HG03439 (cell line): ENCODE results near the gene PPP3CB.
A peak's percentile ranks its signal among the peaks of the same experiment; 100 is the strongest.

ENCODE experiments used
- ATAC-seq: cut with Tn5 transposase; IDR thresholded peaks from one replicate; pipeline ENCODE4 v1.9.1; 2021; ENCODE audit warnings: mild to moderate bottlenecking, moderate library complexity; ENCODE audit not compliant: unreplicated experiment

The PPP3CB gene

DNA sequence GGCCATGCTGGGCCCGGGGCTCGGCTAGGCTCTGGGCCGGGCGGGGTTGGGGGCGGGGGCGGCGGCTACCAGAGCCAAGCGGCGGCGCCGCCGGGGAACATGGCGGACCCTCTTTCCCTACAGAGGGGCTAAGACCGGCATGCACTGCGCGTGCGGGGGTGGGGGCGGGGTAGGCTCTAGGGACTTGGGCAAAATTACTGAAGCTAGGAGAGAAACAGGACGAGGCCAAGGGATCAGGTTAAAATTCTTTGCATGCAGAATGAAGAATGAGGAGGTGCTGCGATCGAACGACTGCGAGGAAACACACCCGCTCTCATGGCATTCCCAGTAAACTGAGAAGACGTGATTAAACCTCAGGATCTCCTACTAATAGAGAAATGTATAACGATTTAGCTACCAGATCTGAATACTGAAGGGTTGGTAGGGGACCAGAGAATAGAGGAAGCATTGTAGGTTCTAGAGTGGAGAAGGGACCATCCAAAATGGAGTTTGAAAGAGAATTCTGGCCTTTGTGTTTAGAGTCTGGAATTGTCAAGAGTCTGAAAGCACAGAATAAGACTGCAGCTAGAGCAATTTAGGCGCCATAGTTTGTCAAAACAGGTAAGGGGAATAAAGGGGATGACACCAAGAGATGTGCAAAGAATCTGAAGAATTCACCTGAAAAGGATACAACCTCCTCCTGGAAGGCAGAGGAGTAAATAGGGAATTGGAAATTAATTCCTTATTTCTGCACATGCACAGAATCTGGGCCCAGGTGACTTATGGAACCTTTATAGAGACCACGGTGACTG is at the start of gene PPP3CB:
Gene PPP3CB (minus strand): TSS at position 141 of the 791 bp plus-strand sequence. CDS start 135 bp downstream, at position 6.
- ATAC-seq: peak; percentile 62

DNA sequence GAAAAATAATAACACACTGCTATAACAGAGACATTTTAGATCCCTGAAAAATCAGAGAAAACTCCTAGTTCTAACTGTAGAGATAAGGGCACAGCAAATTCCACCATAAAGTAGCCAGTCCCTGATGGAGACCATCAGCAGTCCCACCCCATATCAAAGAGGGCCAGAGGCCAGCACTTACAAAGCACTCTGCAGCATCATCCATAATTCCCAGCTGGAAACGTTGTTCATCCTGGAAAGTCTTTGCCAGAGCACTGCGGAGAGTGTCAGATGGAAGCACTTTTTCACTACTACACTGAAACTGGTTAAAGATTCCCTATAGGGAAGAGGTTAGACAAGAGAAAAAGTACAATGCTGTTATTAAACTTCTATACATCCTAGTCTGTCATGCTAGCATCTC is 49.5 kb upstream of the PPP3CB start:
- no peak for ATAC-seq

GRCh38 chr10:73537709-73538108 is 41.9 kb upstream of the PPP3CB start:
- ATAC-seq: no peak

DNA sequence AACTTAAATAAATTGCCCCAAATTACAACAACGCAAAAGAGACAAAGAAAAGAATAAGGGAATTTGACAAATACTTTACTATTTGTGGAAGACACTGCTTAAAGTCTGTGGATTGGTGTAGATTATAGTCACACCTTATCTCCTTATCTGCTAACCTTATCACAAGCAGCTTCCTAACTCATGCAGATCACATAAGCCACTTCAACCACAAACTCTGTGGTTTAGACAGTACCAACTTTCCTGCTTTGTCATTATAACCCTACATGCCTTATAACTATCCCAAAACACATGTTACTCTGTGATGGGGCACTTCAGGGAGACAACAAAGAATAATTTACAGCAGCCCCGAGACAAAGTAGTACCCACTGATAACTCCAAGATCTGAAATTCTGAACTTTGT is 41.5 kb upstream of the PPP3CB start:
- no peak for ATAC-seq

- ATAC-seq: no peak
Observed at GRCh38 chr10:73534857-73535256, 39.0 kb upstream of the PPP3CB start.

GRCh38 chr10:73529089-73529832 is 33.4 kb upstream of the PPP3CB start:
- no peak for ATAC-seq

DNA sequence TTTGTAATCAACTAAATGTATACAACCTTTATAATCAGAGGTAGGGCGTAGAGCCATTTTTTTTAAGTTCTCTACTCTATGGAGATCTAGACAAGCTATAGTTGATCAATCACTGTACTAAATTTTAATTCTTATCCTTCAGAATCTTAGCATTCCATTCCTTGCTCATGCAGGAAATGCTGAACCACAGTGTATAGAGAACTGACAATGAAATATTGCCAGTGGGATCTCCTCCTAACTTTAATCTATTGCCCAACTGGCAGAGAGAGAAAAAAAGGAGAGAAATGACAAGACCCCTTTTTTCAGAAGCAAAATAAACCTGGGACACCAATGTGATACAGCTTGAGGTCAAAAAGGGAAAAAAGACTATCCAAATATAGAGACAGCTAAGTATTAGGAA is 26.4 kb upstream of the PPP3CB start:
- ATAC-seq: no peak

GRCh38 chr10:73519336-73519735 is 23.5 kb upstream of the PPP3CB start:
- ATAC-seq: no peak

GRCh38 chr10:73517166-73517888 is 21.5 kb upstream of the PPP3CB start:
- ATAC-seq: no peak

- ATAC-seq: no peak
Observed at GRCh38 chr10:73512207-73512743, 16.5 kb upstream of the PPP3CB start.

GRCh38 chr10:73509695-73510094 is 13.9 kb upstream of the PPP3CB start:
- ATAC-seq: no peak

DNA sequence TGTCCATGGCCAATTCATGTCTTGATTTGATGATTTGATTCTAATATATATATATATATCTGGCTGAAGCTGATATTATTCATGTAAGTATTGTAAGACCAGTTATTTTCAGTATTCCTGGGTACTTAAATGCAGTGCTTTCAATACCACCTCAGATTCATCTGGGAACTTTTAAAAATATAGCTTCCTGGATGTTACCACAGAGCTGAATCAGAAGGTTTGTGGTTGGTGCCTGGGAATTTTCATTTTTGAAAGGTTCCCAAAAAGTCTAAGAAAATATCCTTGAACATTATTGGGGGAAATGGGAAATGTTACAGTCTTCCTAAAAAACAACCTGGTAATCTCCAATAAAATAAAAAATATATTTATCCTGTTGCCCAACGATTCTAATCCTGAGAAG is 10.7 kb upstream of the PPP3CB start:
- ATAC-seq: no peak

DNA sequence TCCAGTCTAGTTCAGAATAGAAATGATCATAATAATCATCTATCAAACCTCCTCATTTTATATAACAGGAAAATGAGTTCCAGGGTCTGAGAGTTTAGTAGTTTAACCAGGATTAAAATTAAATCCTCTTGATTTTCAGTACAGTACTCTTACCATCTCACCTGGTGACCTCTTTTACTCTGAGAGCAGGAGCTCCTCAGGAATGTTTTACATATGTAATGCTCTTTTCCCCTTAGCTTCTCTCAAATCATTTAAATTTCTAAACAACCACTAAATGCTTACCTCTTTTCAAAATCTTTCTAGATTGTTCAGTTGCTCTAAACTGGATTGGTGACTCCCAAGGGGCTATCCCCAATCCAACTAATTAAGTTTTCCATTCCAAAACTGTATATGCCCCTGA is 10.2 kb upstream of the PPP3CB start:
- no peak for ATAC-seq

GRCh38 chr10:73503037-73503436 is 7.2 kb upstream of the PPP3CB start:
- no peak for ATAC-seq

- no peak for ATAC-seq
Observed at GRCh38 chr10:73501651-73502050, 5.8 kb upstream of the PPP3CB start.

DNA sequence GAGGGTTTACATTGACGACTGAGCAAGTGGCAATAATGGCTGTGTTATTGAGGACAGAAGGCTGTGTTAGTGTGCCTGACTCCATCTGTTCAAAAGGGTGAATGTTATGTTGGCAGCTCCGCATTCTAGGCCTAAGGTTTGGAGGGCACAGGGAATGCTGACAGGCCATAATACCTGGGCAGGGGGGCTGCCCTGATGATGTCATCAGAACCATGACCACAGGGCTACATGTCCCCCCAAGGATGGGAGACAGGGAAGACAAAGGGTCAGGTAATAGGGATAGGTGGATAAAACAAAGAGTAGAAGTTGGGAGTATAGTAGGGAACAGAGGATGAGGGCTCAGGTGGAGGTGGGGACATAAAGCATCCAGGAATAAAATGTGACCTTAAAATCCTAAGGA is 1.8 kb upstream of the PPP3CB start:
- ATAC-seq: no peak

DNA sequence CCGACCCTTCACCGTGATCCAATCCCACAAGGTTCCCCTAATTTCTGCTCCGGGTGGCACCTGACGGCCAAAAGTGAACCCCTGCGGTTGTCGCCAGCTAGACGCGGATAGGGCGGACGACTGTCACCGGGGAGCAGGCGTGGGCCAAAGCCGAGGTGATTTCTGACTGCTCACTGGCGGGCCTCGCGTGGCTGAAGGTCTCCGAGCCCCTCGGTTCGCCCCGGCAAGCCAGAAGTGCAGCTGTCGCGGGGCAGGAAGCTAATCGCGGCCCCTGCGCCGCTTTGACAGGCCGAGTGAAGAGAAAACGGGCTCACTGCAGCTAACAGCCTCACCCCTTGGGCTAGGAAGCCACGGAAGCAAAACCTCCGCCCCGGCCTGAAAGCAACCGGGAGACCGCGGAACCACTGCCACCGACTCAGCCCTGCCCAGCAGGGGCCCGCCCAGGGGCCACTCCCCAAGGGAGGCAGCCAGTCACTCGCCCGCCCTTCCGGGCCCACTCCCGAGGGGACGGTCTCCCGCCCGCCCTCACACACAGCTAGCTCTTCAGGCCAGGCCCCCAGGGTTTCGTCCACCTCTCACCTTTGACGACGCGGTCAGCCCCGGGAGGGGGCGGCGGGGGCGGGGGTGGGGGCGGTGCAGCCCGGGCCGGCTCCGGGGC is 469 bp downstream of the PPP3CB start:
- peak; percentile 93 for ATAC-seq

DNA sequence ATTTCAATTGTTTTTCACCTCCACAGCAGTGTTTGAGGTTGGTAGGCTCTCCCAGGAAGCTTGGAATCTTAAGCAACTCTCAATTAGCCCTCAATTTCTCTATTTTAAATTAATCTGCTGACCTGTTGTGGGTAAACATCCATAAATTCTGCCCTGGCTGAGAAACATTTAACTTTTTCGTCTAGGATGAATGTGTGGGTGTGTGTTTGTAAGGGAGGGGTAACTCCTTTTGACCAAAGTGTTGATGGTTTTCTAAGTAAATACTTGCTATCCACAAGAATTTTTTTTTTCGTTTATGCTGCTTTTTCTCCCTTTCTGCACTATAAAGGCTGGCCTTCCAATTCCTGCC is 973 bp downstream of the PPP3CB start:
- no peak for ATAC-seq

GRCh38 chr10:73494213-73494612 is 1.6 kb downstream of the PPP3CB start:
- no peak for ATAC-seq

- no peak for ATAC-seq
Observed at GRCh38 chr10:73493781-73494180, 2.0 kb downstream of the PPP3CB start.

- no peak for ATAC-seq
Observed at GRCh38 chr10:73486601-73487000, 9.2 kb downstream of the PPP3CB start.
